GM18861 (cell line): ENCODE measurements around the gene ERGIC3.

Source experiments
- ATAC-seq: cut with Tn5 transposase; IDR thresholded peaks from one replicate; pipeline ENCODE4 v1.9.1; 2021; ENCODE audit not compliant: unreplicated experiment

Gene ERGIC3

DNA sequence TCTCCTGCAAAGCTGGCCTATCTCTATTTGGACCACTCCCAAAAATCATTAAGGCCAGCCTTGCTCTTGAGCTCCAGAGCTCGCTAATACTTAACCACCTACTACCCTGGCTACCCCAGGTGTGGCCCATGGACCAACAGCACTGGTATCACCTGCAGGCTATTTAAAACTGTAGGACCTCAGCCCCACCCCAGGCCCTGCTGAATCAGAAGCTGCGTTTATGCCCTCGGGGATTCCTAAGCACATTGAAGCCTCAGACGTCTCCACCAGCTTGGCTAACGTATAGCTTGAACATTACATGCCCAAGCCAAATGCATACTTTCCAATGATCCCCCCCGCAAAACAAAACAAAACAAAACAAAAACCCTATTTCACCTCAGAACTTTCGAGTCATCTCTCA lies 54.0 kb downstream of the ERGIC3 start:
- ATAC-seq = no peak

GRCh38 chr20:35597186-35597585 lies 55.3 kb downstream of the ERGIC3 start:
- ATAC-seq = no peak

GRCh38 chr20:35598476-35598875 lies 56.6 kb downstream of the ERGIC3 start:
- ATAC-seq = no peak

GRCh38 chr20:35598899-35599775 lies 57.3 kb downstream of the ERGIC3 start:
- no peak for ATAC-seq

DNA sequence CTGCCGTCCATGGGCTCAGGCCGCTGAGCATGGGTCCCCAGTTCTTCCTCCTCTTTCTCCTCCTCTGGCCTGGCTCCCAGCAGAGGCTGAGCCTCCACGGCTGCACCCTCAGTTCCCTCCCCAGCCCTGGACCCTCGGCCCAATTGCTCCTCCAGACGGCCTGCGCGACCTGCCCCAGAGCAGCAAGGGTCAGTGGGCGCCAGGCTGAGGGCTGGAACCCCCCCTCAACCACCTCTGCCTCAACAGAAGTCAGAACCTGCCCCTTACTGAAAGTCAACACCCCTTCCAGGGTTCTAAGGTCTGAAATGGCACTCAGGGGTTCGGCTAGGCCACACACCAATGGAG lies 57.9 kb downstream of the ERGIC3 start:
- ATAC-seq = no peak

DNA sequence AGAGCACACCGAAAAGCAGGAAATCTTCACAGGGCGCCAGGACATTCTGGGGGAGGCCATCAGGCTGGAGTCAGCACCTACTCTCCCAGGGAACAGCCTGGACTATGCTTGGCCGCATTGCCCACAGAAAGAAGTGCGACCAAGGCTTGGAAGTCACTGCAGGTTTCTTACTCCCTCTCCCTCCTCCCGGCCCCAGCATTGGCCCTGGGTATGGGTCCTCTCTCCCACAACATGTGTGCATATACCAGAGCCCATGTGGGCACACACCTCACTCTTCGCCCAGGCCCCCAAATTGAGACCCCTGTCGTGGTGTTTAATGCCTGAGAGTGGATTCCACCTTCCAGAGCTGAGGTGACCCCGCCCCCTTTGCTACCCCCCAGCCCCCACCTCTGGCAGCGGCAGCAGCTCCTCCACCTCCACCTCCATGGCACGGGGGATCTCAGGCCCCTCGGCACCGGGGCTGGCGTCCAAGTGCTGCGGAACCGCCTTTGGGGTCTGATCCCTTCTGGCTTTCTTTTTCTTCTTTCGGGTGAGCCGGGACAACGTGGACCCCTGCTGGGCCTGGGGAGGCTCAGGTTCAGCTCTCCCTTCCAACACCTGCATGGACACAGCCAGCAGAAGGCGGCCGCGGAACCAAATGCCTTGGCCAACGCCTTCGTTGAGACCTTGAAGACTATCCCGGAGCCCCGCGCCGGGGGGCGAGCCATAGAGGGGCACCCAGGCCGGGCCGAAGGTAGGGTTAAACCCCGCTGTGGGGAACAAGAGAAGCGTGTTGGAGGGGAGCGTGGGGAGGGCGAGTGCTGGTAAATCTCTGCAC lies 58.5 kb downstream of the ERGIC3 start:
- no peak for ATAC-seq

GRCh38 chr20:35600993-35601973 lies 59.4 kb downstream of the ERGIC3 start:
- ATAC-seq = no peak

DNA sequence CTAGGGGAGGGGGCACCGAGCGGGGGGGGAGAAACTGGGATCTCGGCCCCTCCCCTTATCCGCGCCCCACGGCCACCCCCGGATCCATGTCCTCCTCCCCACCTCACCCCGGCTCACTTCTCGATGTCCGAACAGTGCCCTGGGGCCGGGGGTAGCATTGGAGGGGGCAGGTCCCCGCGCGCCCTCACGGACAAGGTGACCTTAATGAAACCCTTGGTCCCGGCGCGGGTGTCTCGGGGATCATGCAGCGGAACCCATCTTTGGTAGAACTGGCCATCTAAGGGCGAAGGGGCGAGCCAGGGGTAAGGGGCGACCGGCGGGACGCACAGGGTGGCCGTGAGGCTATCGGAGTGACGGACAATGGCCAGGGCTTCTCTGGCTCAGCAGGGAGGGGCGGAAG lies 60.1 kb downstream of the ERGIC3 start:
- ATAC-seq = no peak

DNA sequence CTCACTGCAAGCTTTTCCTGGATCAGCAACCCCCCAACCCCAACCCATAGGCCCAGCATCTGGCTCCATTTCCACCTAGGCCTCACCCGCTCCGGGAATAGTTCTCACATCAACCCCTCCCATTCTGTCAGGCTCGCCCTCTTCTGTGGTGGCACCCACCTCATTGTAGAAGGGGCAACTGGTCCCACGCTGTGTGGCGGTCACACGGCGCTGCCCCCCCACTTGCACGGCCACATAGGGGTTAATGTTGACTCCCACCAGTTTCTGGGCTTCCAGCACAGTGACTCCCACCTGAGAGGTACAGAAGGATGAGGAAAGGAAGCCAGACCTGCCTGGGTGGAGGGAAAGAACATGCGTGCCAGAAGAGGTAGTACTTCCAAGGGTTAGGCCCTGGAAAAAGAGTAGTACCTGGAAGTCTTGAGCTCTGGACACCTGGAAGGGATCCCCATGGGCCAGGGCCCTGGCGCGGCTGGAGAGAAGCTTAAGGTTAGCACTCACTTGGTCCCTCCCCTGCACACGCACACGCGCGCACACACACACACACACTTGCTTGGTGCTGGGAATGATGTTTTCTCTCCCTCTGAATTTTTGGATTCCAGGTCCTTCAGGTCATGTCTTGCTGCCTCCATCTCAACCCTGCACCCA lies 61.1 kb downstream of the ERGIC3 start:
- ATAC-seq = no peak

- ATAC-seq = no peak
These were observed 62.0 kb downstream of the ERGIC3 start for GRCh38 chr20:35603695-35604448.

- no peak for ATAC-seq
These were observed 62.5 kb downstream of the ERGIC3 start for GRCh38 chr20:35604449-35604747.

- no peak for ATAC-seq
These were observed 64.2 kb downstream of the ERGIC3 start for GRCh38 chr20:35606127-35606526.
